Measurements from ENCODE around the gene PDIA5. TPM values are rescaled to one million over a fixed set of nuclear protein-coding genes. Genes with fewer than 3 reads are reported as not detected.

PDIA5 gene
- 10 to 100 TPM; 34.0 to 52.4 (median 44.6) TPM for total RNA-seq

DNA sequence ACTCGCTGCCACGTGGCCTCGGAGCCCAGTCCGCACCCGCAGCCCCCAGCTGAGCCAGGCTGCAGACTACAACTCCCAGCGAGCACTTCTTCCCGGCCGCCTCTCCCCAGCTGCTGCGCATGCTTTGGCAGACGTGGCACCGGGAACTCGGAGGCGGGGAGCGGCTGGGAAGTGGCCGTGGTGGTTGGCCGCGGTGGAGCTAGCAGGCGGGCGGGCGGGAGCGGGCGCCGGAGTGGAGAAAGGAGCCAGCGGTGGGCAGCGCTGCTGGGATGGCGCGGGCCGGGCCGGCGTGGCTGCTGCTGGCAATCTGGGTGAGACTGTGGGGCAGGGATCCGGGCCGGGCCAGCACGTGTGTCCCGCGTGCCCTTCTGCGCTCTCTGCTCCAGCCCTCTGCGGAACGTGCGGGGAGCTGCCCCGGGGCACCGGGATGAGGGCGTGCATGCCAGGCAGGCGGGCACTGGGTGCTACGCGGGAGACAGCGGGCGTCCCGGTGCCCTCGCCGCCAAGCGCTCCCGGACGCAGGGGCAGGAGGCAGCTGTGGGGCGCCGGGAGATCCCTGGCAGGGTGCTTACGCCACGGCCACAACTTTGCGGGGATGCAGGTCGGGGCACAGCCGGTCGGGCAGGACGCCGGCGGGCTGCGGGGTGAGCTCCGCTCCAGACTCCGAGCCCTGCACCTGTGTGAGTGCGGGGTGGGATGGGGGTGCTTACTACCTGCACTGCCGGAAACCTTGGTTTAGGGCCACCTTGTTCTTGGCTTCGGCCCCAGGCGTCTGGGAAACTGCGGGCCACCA is at the start of gene PDIA5:
PDIA5 (plus strand) TSS at position 130 of the 793 bp plus-strand sequence; CDS start at position 270, 140 bp downstream.
- Histone ChIP-seq H3K27ac (peak within 1 kb of the TSS in 2 of 3 donors; percentile 53 to 79), H3K27me3 (no peaks in the 10 kb centered on the region), H3K9me3 (no peaks in the 10 kb centered on the region), H3K4me3 (replicated peaks in 1 of 3) (peak within 1 kb of the TSS; percentile 31 to 84 (median 54)), H3K4me1 (peaks cover 29 to 37% of the 10 kb centered on the region in 2 donors), H3K36me3 (no peaks in the 10 kb centered on the region)
- intact Hi-C loops (cut with DNase I) = no loop called here
- WGBS, 2 donors = 1% methylated on average over 13 to 39 of the region's 72 CpGs
- peak; percentile 93 to 95 for DNase-seq
- peak; percentile 47 to 87 for TF ChIP-seq POLR2A (IDR thresholded peaks at IDR 0.05)
- TF ChIP-seq, protein P1, sequence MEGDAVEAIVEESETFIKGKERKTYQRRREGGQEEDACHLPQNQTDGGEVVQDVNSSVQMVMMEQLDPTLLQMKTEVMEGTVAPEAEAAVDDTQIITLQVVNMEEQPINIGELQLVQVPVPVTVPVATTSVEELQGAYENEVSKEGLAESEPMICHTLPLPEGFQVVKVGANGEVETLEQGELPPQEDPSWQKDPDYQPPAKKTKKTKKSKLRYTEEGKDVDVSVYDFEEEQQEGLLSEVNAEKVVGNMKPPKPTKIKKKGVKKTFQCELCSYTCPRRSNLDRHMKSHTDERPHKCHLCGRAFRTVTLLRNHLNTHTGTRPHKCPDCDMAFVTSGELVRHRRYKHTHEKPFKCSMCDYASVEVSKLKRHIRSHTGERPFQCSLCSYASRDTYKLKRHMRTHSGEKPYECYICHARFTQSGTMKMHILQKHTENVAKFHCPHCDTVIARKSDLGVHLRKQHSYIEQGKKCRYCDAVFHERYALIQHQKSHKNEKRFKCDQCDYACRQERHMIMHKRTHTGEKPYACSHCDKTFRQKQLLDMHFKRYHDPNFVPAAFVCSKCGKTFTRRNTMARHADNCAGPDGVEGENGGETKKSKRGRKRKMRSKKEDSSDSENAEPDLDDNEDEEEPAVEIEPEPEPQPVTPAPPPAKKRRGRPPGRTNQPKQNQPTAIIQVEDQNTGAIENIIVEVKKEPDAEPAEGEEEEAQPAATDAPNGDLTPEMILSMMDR (IDR thresholded peaks at IDR 0.05) = no peak

DNA sequence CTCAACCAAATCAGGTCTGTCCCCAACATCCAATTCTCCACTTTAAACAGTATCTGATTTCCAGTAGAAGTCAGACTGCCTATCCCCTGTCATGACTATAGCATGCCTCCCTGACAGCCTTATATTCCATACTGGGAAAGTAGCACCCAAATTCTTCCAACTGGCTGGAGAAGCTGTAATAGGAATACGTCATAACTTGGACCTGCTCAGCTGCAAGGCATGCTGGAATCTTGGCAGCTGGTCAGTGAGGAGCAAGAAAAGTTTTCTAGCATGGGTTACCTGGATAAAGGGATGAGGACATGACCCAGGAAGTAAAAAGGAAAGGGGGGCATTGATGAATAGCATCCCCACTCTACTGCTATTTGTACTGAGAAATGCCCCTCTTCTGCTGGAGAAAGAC is 48.1 kb upstream of the PDIA5 start:
- Histone ChIP-seq H3K36me3 (no peaks in the 10 kb centered on the region), H3K27me3 (no peaks in the 10 kb centered on the region), H3K4me1 (peaks cover 0 to 9% of the 10 kb centered on the region in 2 donors), H3K9me3 (no peaks in the 10 kb centered on the region), H3K27ac (no peak overlapping the region), H3K4me3 (replicated peaks in 1 of 3) (no peak overlapping the region)
- TF ChIP-seq, protein P1 (IDR thresholded peaks at IDR 0.05) = no peak
- no peak for TF ChIP-seq POLR2A (IDR thresholded peaks at IDR 0.05)
- intact Hi-C loops (cut with DNase I) = no loop called here
- WGBS, 2 donors = 89 to 90% methylated on average over 1 of the region's 1 CpG
- DNase-seq = no peak

DNA sequence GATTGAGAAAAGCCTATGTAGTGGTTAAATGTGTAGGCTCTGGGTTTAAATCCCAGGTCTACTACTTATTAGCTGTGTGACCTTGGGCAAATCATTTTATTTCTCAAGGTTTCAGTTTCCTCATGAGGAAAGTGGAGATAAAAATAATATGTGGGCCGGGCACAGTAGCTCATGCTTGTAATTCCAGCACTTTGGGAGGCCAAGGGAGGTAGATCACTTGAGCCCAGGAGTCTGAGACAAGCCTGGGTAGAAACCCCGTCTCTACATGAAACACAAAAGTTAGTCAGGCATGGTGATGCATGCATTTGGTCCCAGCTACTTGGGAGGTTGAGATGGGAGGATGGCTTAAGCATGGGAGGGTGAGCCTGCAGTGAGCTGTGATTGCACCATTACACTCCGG is 47.7 kb upstream of the PDIA5 start:
- H3K27ac ChIP-seq = no peak overlapping the region
- no peaks in the 10 kb centered on the region for H3K9me3 ChIP-seq
- WGBS, 2 donors = 60 to 65% methylated on average over 3 of the region's 3 CpGs
- H3K36me3 ChIP-seq = no peaks in the 10 kb centered on the region
- H3K27me3 ChIP-seq = no peaks in the 10 kb centered on the region
- no peak for DNase-seq
- H3K4me1 ChIP-seq = peaks cover 0 to 9% of the 10 kb centered on the region in 2 donors
- TF ChIP-seq, protein P1 (IDR thresholded peaks at IDR 0.05) = no peak
- TF ChIP-seq POLR2A (IDR thresholded peaks at IDR 0.05) = no peak
- H3K4me3 ChIP-seq (replicated peaks in 1 of 3) = no peak overlapping the region
- intact Hi-C loops (cut with DNase I) = no loop called here

DNA sequence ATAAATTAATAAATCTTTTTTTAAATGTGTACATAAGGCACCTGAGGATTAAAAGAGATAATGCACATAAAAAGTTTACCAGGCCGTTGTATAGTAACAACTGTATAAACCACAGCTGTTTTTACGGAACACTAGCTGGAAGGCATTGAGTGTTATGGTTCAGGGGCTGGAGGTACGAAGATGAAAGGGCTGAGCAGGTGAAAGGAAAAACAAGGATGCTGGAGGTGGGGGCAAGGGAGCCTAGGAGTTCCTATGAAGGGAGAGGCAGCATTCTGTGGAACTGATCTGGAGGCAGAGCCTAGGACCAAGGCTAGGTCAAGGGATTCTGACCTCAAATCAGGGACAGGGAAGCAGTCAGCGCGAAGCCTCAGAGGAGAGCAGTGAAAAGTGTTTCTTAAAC is 47.2 kb upstream of the PDIA5 start:
- no peak for DNase-seq
- TF ChIP-seq, protein P1 (IDR thresholded peaks at IDR 0.05) = no peak
- TF ChIP-seq POLR2A (IDR thresholded peaks at IDR 0.05) = no peak
- WGBS, 2 donors = 74 to 81% methylated on average over 5 of the region's 5 CpGs

DNA sequence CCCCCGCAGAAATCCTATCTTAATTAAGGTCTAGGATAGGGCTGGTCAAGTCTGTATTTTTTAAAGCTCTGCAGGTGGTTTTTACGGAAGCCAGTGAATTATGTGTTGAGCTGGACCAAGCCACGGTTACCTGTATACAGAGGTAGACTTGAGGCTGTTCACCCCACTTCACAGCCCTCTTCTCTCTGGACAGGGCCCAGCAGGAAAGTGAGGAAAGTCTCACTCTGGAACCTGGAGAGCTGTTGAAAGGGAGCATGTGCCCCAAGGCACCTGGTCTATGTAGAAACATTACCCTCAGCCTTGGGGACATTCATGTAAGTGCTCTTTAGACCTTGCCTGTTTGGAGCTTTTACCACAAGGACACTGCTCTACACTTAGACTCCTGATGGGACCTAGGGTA is 46.1 kb upstream of the PDIA5 start:
- intact Hi-C loops (cut with DNase I) = no loop called here
- Histone ChIP-seq H3K27me3 (no peaks in the 10 kb centered on the region), H3K36me3 (no peaks in the 10 kb centered on the region), H3K9me3 (no peaks in the 10 kb centered on the region), H3K4me1 (peaks cover 0 to 9% of the 10 kb centered on the region in 2 donors), H3K4me3 (replicated peaks in 1 of 3) (no peak overlapping the region), H3K27ac (no peak overlapping the region)
- TF ChIP-seq, protein P1 (IDR thresholded peaks at IDR 0.05) = no peak
- no peak for TF ChIP-seq POLR2A (IDR thresholded peaks at IDR 0.05)
- peak; percentile 51 to 58 for DNase-seq
- 46 to 59% methylated on average over 3 of the region's 3 CpGs for WGBS, 2 donors

More for the DNA sequence above, 47.2 kb upstream of the PDIA5 start:
- intact Hi-C loops (cut with DNase I) = no loop called here
- Histone ChIP-seq H3K9me3 (no peaks in the 10 kb centered on the region), H3K4me3 (replicated peaks in 1 of 3) (no peak overlapping the region), H3K27me3 (no peaks in the 10 kb centered on the region), H3K36me3 (no peaks in the 10 kb centered on the region), H3K4me1 (peaks cover 0 to 9% of the 10 kb centered on the region in 2 donors), H3K27ac (no peak overlapping the region)
